Natural killer cell treated with Interleukin-12 subunit alpha and Interleukin-12 subunit beta and Interleukin-15 and Interleukin-18, amount 100 ng/mL, for 72 hours (primary cell): ENCODE data around the gene FLNB. TPM values are rescaled to one million over a fixed set of nuclear protein-coding genes. Genes with fewer than 3 reads are reported as not detected.
A peak's percentile ranks its signal among the peaks of the same experiment; 100 is the strongest.

Experiments
- ATAC-seq, 2 donors: fragments of 150-1000 bp; cut with Tn5 transposase in 1 of 2; sonication (Bioruptor Pico), chemical (Tn5 transposase) in 1 of 2; 2 replicates each; pipeline ENCODE4 v1.10.0; 2021
- DNase-seq: peaks from one replicate; pipeline ENCODE4 v3.0.0; 2022; ENCODE audit warnings: low spot score
- H3K27ac Mint-ChIP-seq, 2 donors: 1 replicate in 1 of 2; 2 replicates in 1 of 2; pipeline ENCODE4 v1.8.0; 2022; ENCODE audit warnings: mixed read lengths in 2 of 2, mild to moderate bottlenecking in 1 of 2, moderate library complexity in 1 of 2
- H3K27me3 Mint-ChIP-seq, 2 donors: 1 replicate in 1 of 2; 2 replicates in 1 of 2; pipeline ENCODE4 v1.8.0; 2022; ENCODE audit warnings: mixed read lengths in 2 of 2
- H3K36me3 Mint-ChIP-seq: one replicate; pipeline ENCODE4 v1.8.0; 2022; ENCODE audit warnings: mixed read lengths
- H3K4me1 Mint-ChIP-seq, 2 donors: 1 replicate in 1 of 2; 2 replicates in 1 of 2; pipeline ENCODE4 v1.8.0; 2022; ENCODE audit warnings: low read depth in 2 of 2, mixed read lengths in 2 of 2, mild to moderate bottlenecking in 1 of 2
- H3K4me3 Mint-ChIP-seq: one replicate; pipeline ENCODE4 v1.8.0; 2022; ENCODE audit warnings: mixed read lengths
- H3K9me3 Mint-ChIP-seq: 2 replicates; pipeline ENCODE4 v1.8.0; 2022; ENCODE audit warnings: mixed read lengths
- total RNA-seq, 2 donors: library from RNA; stranded (reverse); gene quantifications; one replicate each; pipeline ENCODE4 v1.2.3, GENCODE V29; 2022

Gene FLNB
- total RNA-seq, 2 donors from 2014 or later, result 5.9 to 15.4 TPM

DNA sequence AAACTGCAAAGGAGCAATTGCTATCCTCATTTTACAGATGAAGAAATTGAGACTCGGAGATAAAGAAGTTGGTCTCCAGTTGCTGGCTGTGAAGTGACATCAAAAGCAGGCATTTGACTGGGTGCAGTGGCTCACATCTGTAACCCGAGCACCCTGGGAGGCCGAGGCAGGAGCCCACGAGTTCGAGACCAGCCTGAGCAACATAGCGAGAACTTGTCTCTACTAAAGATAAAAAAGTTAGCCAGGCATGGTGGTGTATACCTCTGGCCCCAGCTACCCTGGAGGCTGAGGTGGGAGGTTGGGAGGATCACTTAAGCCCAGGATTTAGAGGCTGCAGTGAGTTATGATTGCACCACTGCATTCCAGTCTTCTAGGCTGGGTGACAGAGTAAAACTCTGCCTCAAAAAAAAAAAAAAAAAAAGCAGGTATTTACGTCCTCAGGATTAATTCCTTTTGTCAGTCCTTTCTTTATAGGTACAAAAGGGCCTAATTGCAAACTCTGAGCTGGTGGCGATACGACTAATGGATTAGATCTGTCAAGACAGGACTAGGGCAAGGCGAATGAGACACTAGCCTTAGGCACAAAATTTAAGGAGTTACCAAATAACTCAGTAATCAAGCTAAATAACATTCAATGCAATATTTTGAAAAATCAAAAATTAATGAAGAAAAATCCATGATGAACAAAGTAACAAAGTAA is 208.4 kb downstream of the FLNB start:
- Mint-ChIP-seq H3K4me3 (no peak overlapping the region), H3K9me3 (no peaks in the 10 kb centered on the region), H3K27me3 (peaks cover 0 to 3% of the 10 kb centered on the region in 2 donors), H3K27ac (no peak overlapping the region), H3K4me1 (peaks cover 21 to 31% of the 10 kb centered on the region in 2 donors), H3K36me3 (no peaks in the 10 kb centered on the region)
- DNase-seq, result no peak
- no peak for ATAC-seq

DNA sequence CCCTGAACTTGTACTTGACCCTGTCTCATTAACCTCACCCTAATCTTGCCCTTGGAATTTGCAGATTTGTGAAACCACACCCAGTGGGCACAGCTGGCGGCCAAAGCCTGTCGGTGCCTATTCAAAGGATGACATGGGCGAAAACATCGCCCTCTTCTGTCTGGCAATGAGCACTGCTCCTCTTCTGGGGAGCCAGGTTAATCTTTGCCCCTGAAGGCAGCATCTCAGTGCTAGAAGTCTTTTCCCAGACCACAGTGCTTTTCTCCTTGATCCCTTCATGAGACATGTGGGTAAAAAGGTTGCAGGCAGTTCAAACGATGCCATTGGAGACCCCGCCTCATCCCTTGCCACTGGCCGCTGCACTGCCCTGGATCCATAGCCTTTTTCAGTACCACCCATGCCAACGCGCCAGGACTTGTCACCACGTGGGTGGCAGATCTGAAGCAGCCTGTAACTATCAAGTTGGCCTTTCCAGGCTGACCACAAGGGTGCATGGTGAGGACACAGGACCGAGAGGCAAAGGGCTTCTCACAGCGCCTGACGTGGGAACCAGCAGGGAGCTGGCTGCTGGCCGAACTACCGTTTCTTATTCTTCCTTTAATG is 209.1 kb downstream of the FLNB start:
- no peak overlapping the region for H3K27ac Mint-ChIP-seq
- DNase-seq (peak; percentile 71), ATAC-seq (peak; percentile 69 to 71)
- no peak overlapping the region for H3K4me3 Mint-ChIP-seq
- H3K36me3 Mint-ChIP-seq, result no peaks in the 10 kb centered on the region
- H3K27me3 Mint-ChIP-seq, result peaks cover 0 to 3% of the 10 kb centered on the region in 2 donors
- H3K9me3 Mint-ChIP-seq, result no peaks in the 10 kb centered on the region
- peaks cover 21 to 31% of the 10 kb centered on the region in 2 donors for H3K4me1 Mint-ChIP-seq

DNA sequence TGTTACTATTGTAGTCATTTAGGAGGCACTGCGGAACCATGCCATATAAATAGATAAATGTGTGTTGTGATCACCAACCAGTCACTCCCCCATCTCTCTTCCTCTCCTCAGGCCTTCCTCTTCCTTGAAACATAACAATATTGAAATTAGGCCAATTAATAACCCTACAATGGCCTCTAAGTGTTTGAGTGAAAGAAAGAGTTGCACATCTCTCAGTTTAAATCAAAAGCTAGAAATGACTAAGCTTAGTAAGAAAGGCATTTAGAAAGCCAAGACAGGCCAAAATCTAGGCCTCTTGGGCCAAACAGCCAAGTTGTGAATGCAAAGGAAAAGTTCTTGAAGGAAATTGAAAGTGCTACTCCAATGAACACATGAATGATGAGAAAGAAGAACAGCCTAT is 210.7 kb downstream of the FLNB start:
- H3K4me1 Mint-ChIP-seq, result peaks cover 23 to 31% of the 10 kb centered on the region in 2 donors
- H3K4me3 Mint-ChIP-seq, result peak overlapping the region; percentile 25
- no peak for DNase-seq
- no peaks in the 10 kb centered on the region for H3K36me3 Mint-ChIP-seq
- H3K27me3 Mint-ChIP-seq, result peaks cover 0 to 5% of the 10 kb centered on the region in 2 donors
- ATAC-seq, result peak in 1 of 2 donors; percentile 29
- H3K27ac Mint-ChIP-seq, result no peak overlapping the region
- no peaks in the 10 kb centered on the region for H3K9me3 Mint-ChIP-seq

Other genes starting within 250 kb of the FLNB start
- not detected for gene DNASE1L3, start 202.6 kb downstream of the FLNB start, total RNA-seq
- 1 to 10 TPM; 2.5 to 3.3 TPM for gene ABHD6, start 229.4 kb downstream of the FLNB start, total RNA-seq